Amniotic epithelial cell (primary cell): ENCODE measurements around the gene KIF3C.
A peak's percentile ranks its signal among the peaks of the same experiment; 100 is the strongest.

Experiments
- DNase-seq: peaks from one replicate; pipeline ENCODE4 v3.0.0-alpha.2; 2010; ENCODE audit warnings: low read depth

The KIF3C gene

GRCh38 chr2:25877431-25878360 is 104.6 kb downstream of the KIF3C start:
- peak; percentile 62 for DNase-seq
